PC-3 (cell line): Measurements from ENCODE around the gene SLC6A7. TPM values are rescaled to one million over a fixed set of nuclear protein-coding genes. Genes with fewer than 3 reads are reported as not detected.

Experiments
- ATAC-seq: fragments of 200-7000 bp; cut with Tn5 transposase; 2 replicates; pipeline ENCODE4 v1.9.1; 2020; ENCODE audit warnings: mild to moderate bottlenecking, moderate library complexity
- BruUV-seq: library from RNA; stranded (reverse); fragments of 400-500 nt; replicated peaks from 2 replicates; lab custom pipeline; 2021; lab: Mats Ljungman, UMichigan
- CTCF ChIA-PET: fragments of 300-600 bp; sonication (Branson Sonifier 250); formaldehyde crosslinking; loops from one replicate; lab custom pipeline; 2022; ENCODE audit warnings: antibody characterized with exemption; lab: Charles Lee
- POLR2A ChIA-PET: fragments of 300-600 bp; sonication (Branson Sonifier 250); formaldehyde crosslinking; loops from one replicate; lab custom pipeline; 2022; ENCODE audit warnings: antibody characterized with exemption; ENCODE audit not compliant: unreplicated experiment; lab: Charles Lee
- DNase-seq: peaks from one replicate; pipeline ENCODE4 v3.0.0-alpha.2; 2015
- H2AFZ ChIP-seq: fragments of 300-600 bp; sonication (generic); 2 replicates; pipeline ENCODE4 v1.6.0; 2016; ENCODE audit warnings: antibody characterized with exemption, low read length
- H3F3A ChIP-seq: fragments of 300-600 bp; sonication (generic); one replicate; pipeline ENCODE4 v1.6.0; 2017; ENCODE audit warnings: antibody characterized with exemption, low read length, control low read depth, mild to moderate bottlenecking; ENCODE audit not compliant: unreplicated experiment
- H3K27ac ChIP-seq: fragments of 300-600 bp; sonication (generic); 2 replicates; pipeline ENCODE4 v1.5.1; 2016; ENCODE audit warnings: mild to moderate bottlenecking, low read length
- H3K27me3 ChIP-seq: fragments of 300-600 bp; sonication (generic); 2 replicates; pipeline ENCODE4 v1.6.1; 2016; ENCODE audit warnings: low read length, mixed read lengths
- H3K36me3 ChIP-seq: fragments of 300-600 bp; sonication (generic); 2 replicates; pipeline ENCODE4 v1.6.1; 2016; ENCODE audit warnings: low read depth, mixed run types, low read length, mixed read lengths
- H3K4me1 ChIP-seq: fragments of 300-600 bp; sonication (generic); 2 replicates; pipeline ENCODE4 v1.5.1; 2016; ENCODE audit warnings: low read length; ENCODE audit not compliant: insufficient read depth
- H3K4me2 ChIP-seq: fragments of 300-600 bp; sonication (generic); 2 replicates; pipeline ENCODE4 v1.6.0; 2016; ENCODE audit warnings: low read length
- H3K4me3 ChIP-seq: fragments of 300-600 bp; sonication (generic); 2 replicates; pipeline ENCODE4 v1.5.1; 2016; ENCODE audit warnings: mild to moderate bottlenecking, low read length, mixed read lengths
- H3K79me2 ChIP-seq: fragments of 300-600 bp; sonication (generic); 2 replicates; pipeline ENCODE4 v1.6.1; 2017; ENCODE audit warnings: low read length, mixed read lengths
- H3K9ac ChIP-seq: fragments of 300-600 bp; sonication (generic); 2 replicates; pipeline ENCODE4 v1.6.0; 2016; ENCODE audit warnings: mild to moderate bottlenecking, low read length
- H3K9me2 ChIP-seq: fragments of 300-600 bp; sonication (generic); replicated peaks from 2 replicates; pipeline ENCODE4 v1.6.1; 2016; ENCODE audit warnings: mixed run types, low read length, mixed read lengths
- H3K9me3 ChIP-seq: fragments of 300-600 bp; sonication (generic); 2 replicates; pipeline ENCODE4 v1.6.1; 2016; ENCODE audit warnings: low read length, mixed read lengths
- H4K20me1 ChIP-seq: fragments of 300-600 bp; sonication (generic); 2 replicates; pipeline ENCODE4 v1.6.1; 2016; ENCODE audit warnings: low read length, mixed read lengths
- CTCF ChIP-seq: fragments of 300-600 bp; sonication (generic); conservative IDR thresholded peaks from 2 replicates; pipeline ENCODE4 v1.5.1; 2017; ENCODE audit warnings: antibody characterized with exemption, low read depth, mild to moderate bottlenecking, low read length
- EZH2 ChIP-seq: fragments of 300-600 bp; sonication (generic); IDR thresholded peaks from one replicate; pipeline ENCODE4 v1.6.1; 2017; ENCODE audit warnings: antibody characterized with exemption, mild to moderate bottlenecking, low read length; ENCODE audit not compliant: unreplicated experiment
- EZH2phosphoT487 ChIP-seq: fragments of 300-600 bp; sonication (generic); IDR thresholded peaks from 2 replicates; pipeline ENCODE4 v1.6.1; 2018; ENCODE audit warnings: mild to moderate bottlenecking, antibody characterized with exemption, low read length, borderline replicate concordance
- intact Hi-C: fragments of 100-400 bp; cut with micrococcal nuclease; formaldehyde crosslinking; loops from 2 replicates; pipeline ENCODE4 v1.9.0; 2023
- total RNA-seq: library from RNA; depleted of rRNA; stranded (reverse); fragments of >200 nt; gene quantifications from 2 replicates; pipeline ENCODE4 v1.2.3, GENCODE V29; 2014

Gene SLC6A7
- total RNA-seq, 1 experiment from 2014 or later = 0.29 TPM

GRCh38 chr5:150184990-150185912 is 4.6 kb upstream of the SLC6A7 start:
- no peaks in the 10 kb centered on the region for H4K20me1 ChIP-seq
- H3K9me2 ChIP-seq = no peaks in the 10 kb centered on the region
- peaks cover 19% of the 10 kb centered on the region for H3K27me3 ChIP-seq
- no peak overlapping the region for H2AFZ ChIP-seq
- TF ChIP-seq CTCF (no peak), EZH2phosphoT487 (no peak), EZH2 (no peak)
- no peak overlapping the region for H3K9ac ChIP-seq
- no peaks in the 10 kb centered on the region for H3K9me3 ChIP-seq
- DNase-seq (no peak), ATAC-seq (no peak)
- POLR2A ChIA-PET = no interaction called here
- CTCF ChIA-PET = no interaction called here
- H3F3A ChIP-seq = no peaks in the 10 kb centered on the region
- H3K36me3 ChIP-seq = no peaks in the 10 kb centered on the region
- intact Hi-C loops = no loop called here
- H3K27ac ChIP-seq = no peak overlapping the region
- H3K4me3 ChIP-seq = no peak overlapping the region
- BruUV-seq = no TSS peak
- no peak overlapping the region for H3K4me2 ChIP-seq
- no peaks in the 10 kb centered on the region for H3K4me1 ChIP-seq
- no peaks in the 10 kb centered on the region for H3K79me2 ChIP-seq

- DNase-seq (no peak), ATAC-seq (no peak)
- BruUV-seq = no TSS peak
- Histone ChIP-seq H3K9me2 (no peaks in the 10 kb centered on the region), H3F3A (no peaks in the 10 kb centered on the region), H2AFZ (no peak overlapping the region), H3K4me2 (no peak overlapping the region), H3K79me2 (no peaks in the 10 kb centered on the region), H3K27me3 (peaks cover 28% of the 10 kb centered on the region), H3K4me1 (no peaks in the 10 kb centered on the region), H3K27ac (no peak overlapping the region), H3K9ac (no peak overlapping the region), H3K9me3 (no peaks in the 10 kb centered on the region), H3K36me3 (no peaks in the 10 kb centered on the region), H3K4me3 (no peak overlapping the region), H4K20me1 (no peaks in the 10 kb centered on the region)
- intact Hi-C loops = no loop called here
- ChIA-PET POLR2A (no interaction called here), CTCF (no interaction called here)
- TF ChIP-seq CTCF (no peak), EZH2phosphoT487 (no peak), EZH2 (no peak)
These were observed 3.7 kb upstream of the SLC6A7 start for GRCh38 chr5:150186137-150186536.

- no peak for ATAC-seq
- no peaks in the 10 kb centered on the region for H4K20me1 ChIP-seq
- H3K4me1 ChIP-seq = no peaks in the 10 kb centered on the region
- ChIA-PET POLR2A (no interaction called here), CTCF (interaction anchor here (0.6 kb wide), 1 partner anchor 13 kb away, joined by 3 read pairs; no protein-coding TSS in a partner anchor)
- no peak overlapping the region for H3K4me2 ChIP-seq
- no peaks in the 10 kb centered on the region for H3K79me2 ChIP-seq
- no peak overlapping the region for H3K27ac ChIP-seq
- no peaks in the 10 kb centered on the region for H3F3A ChIP-seq
- BruUV-seq = no TSS peak
- no peaks in the 10 kb centered on the region for H3K9me3 ChIP-seq
- H3K9me2 ChIP-seq = no peaks in the 10 kb centered on the region
- H2AFZ ChIP-seq = no peak overlapping the region
- no peak overlapping the region for H3K4me3 ChIP-seq
- intact Hi-C loops = no loop called here
- DNase-seq = no peak
- TF ChIP-seq EZH2 (no peak), EZH2phosphoT487 (no peak), CTCF (no peak)
- no peak overlapping the region for H3K9ac ChIP-seq
- H3K36me3 ChIP-seq = no peaks in the 10 kb centered on the region
- H3K27me3 ChIP-seq = peaks cover 32% of the 10 kb centered on the region
These were observed 3.0 kb upstream of the SLC6A7 start for GRCh38 chr5:150186897-150187296.
